HG03196 (cell line): ENCODE measurements around the gene CD33.
"Not testable (repeated sequence)": the region's sequence is repeated elsewhere in the genome, so short reads cannot be mapped to it uniquely, and the experiment has no call there.

ENCODE experiments used
- ATAC-seq: cut with Tn5 transposase; IDR thresholded peaks from one replicate; pipeline ENCODE4 v1.9.1; 2021; ENCODE audit not compliant: unreplicated experiment

Gene CD33

GRCh38 chr19:51210191-51210784 is 14.6 kb upstream of the CD33 start:
- ATAC-seq = no peak

- not testable (repeated sequence) for ATAC-seq
Measured at GRCh38 chr19:51210874-51211361, 14.0 kb upstream of the CD33 start.

- ATAC-seq = no peak
Measured at GRCh38 chr19:51211833-51212232, 13.0 kb upstream of the CD33 start.

GRCh38 chr19:51219307-51219706 is 5.6 kb upstream of the CD33 start:
- ATAC-seq = no peak

GRCh38 chr19:51219971-51220370 is 4.9 kb upstream of the CD33 start:
- ATAC-seq = no peak

GRCh38 chr19:51220996-51221395 is 3.9 kb upstream of the CD33 start:
- no peak for ATAC-seq

- ATAC-seq = no peak
Measured at GRCh38 chr19:51224163-51224641, 678 bp upstream of the CD33 start.

- ATAC-seq = no peak
Measured at GRCh38 chr19:51226067-51226466, 1.2 kb downstream of the CD33 start.

- ATAC-seq = no peak
Measured at GRCh38 chr19:51227326-51227725, 2.4 kb downstream of the CD33 start.

GRCh38 chr19:51227966-51228365 is 3.1 kb downstream of the CD33 start:
- no peak for ATAC-seq

- no peak for ATAC-seq
Measured at GRCh38 chr19:51240866-51241265, 16.0 kb downstream of the CD33 start.

GRCh38 chr19:51242881-51243630 is 18.2 kb downstream of the CD33 start:
- no peak for ATAC-seq

- no peak for ATAC-seq
Measured at GRCh38 chr19:51246164-51246552, 21.3 kb downstream of the CD33 start.

GRCh38 chr19:51247972-51248590 is 23.2 kb downstream of the CD33 start:
- ATAC-seq = no peak

GRCh38 chr19:51250786-51251467 is 26.0 kb downstream of the CD33 start, which contains the start of gene SIGLECL1:
SIGLECL1 (plus strand) TSS chr19:51251080; CDS start chr19:51264073, 12,993 bp downstream.
- ATAC-seq = no peak

GRCh38 chr19:51251468-51251820 is 26.6 kb downstream of the CD33 start:
- no peak for ATAC-seq

GRCh38 chr19:51252306-51253079 is 27.6 kb downstream of the CD33 start:
- ATAC-seq = no peak

GRCh38 chr19:51253088-51253806 is 28.4 kb downstream of the CD33 start:
- ATAC-seq = no peak

GRCh38 chr19:51256155-51256625 is 31.3 kb downstream of the CD33 start:
- ATAC-seq = no peak

- no peak for ATAC-seq
Measured at GRCh38 chr19:51257471-51257870, 32.6 kb downstream of the CD33 start.
